Thoracic aorta (tissue), 2 donors: Measurements from ENCODE around the gene PUS10. TPM values are rescaled to one million over a fixed set of nuclear protein-coding genes. Genes with fewer than 3 reads are reported as not detected.

Source experiments
- ATAC-seq: fragments of 150-250 bp; one replicate; pipeline ENCODE4 v1.8.0; 2017; ENCODE audit warnings: low read depth; ENCODE audit not compliant: insufficient number of reproducible peaks, low FRiP score
- DNase-seq: peaks from one replicate; pipeline ENCODE4 v3.0.0-alpha.2; 2020; ENCODE audit warnings: low spot score
- H3K27ac ChIP-seq, 2 donors: fragments of 200-600 bp; sonication (generic); 1 replicate in 1 of 2; 2 replicates in 1 of 2; pipeline ENCODE4 v1.5.1; 2016; ENCODE audit warnings: mild to moderate bottlenecking in 2 of 2, moderate library complexity in 2 of 2
- H3K27me3 ChIP-seq: fragments of 200-600 bp; sonication (generic); replicated peaks from 2 replicates; pipeline ENCODE4 v1.6.0; 2016; ENCODE audit warnings: mild to moderate bottlenecking; ENCODE audit not compliant: insufficient read depth
- H3K36me3 ChIP-seq: fragments of 200-600 bp; sonication (generic); one replicate; pipeline ENCODE4 v1.5.1; 2016
- H3K4me1 ChIP-seq, 2 donors: fragments of 200-600 bp; sonication (generic); 1 replicate in 1 of 2; 2 replicates in 1 of 2; pipeline versions ENCODE4 v1.5.1 to v1.6.0; 2016; ENCODE audit warnings: low read depth in 2 of 2, mild to moderate bottlenecking in 1 of 2; ENCODE audit not compliant: control insufficient read depth in 1 of 2
- H3K4me3 ChIP-seq: fragments of 200-600 bp; sonication (generic); 2 replicates; pipeline ENCODE4 v1.5.1; 2016; ENCODE audit warnings: mild to moderate bottlenecking
- H3K9me3 ChIP-seq: fragments of 200-600 bp; sonication (generic); 2 replicates; pipeline ENCODE4 v1.5.1; 2016
- total RNA-seq, 2 donors: library from RNA; depleted of rRNA; stranded (reverse); fragments of >200 nt; gene quantifications; one replicate each; pipeline versions ENCODE4 v1.1.0 to v1.2.3, GENCODE V29; 2016
- TF ChIP-seq, protein P1 (sequence below): fragments of 200-600 bp; sonication (generic); IDR thresholded peaks from one replicate; pipeline ENCODE4 v1.5.1; 2019; ENCODE audit warnings: antibody characterized with exemption

PUS10 gene
- total RNA-seq, 2 donors from 2014 or later: 2.6 to 3.0 TPM

DNA sequence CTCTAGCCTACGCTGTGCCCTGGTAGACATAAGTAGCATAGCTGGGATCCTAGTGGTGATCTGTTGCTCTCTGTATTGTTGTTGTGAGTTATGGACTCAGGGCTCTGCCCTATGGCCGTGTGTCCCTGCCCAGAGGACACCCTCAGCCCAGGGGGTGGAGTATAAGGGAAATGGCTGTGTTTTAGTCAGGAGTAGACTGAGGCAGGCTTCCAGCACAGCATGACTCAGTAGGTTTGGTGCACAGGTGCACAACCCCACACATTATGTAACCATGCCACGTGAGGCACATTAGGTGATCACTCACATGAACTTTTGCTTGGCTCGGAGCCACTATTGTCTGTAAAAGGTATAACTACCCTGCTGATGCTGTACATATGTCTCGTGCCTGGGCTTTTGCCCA, 60.4 kb downstream of the PUS10 start:
- Histone ChIP-seq H3K27ac (no peak overlapping the region), H3K9me3 (no peaks in the 10 kb centered on the region), H3K4me1 (no peaks in the 10 kb centered on the region), H3K36me3 (peaks cover 7% of the 10 kb centered on the region), H3K4me3 (no peak overlapping the region), H3K27me3 (no peaks in the 10 kb centered on the region)
- TF ChIP-seq, protein P1, sequence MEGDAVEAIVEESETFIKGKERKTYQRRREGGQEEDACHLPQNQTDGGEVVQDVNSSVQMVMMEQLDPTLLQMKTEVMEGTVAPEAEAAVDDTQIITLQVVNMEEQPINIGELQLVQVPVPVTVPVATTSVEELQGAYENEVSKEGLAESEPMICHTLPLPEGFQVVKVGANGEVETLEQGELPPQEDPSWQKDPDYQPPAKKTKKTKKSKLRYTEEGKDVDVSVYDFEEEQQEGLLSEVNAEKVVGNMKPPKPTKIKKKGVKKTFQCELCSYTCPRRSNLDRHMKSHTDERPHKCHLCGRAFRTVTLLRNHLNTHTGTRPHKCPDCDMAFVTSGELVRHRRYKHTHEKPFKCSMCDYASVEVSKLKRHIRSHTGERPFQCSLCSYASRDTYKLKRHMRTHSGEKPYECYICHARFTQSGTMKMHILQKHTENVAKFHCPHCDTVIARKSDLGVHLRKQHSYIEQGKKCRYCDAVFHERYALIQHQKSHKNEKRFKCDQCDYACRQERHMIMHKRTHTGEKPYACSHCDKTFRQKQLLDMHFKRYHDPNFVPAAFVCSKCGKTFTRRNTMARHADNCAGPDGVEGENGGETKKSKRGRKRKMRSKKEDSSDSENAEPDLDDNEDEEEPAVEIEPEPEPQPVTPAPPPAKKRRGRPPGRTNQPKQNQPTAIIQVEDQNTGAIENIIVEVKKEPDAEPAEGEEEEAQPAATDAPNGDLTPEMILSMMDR: no peak
- DNase-seq: no peak
- no peak for ATAC-seq

DNA sequence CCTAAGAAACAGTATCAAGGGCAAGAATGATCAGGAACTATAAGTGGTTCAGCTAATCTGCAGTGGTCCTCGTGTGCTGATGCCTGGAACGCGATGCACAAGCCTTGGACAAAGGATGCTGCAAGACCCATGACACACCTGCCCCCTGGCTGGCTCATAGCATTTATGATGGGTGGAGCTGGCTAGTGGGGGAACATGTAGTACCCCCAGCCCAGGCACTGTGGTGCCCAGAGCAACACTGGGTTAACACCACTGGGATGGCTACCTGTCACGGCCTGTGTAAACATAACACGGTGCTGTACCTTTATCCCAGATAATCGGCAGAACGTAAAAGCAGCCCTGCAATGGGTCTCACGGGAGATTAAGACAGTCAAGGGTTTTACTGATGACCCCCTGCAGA, 60.8 kb downstream of the PUS10 start:
- H3K36me3 ChIP-seq: peaks cover 8% of the 10 kb centered on the region
- ATAC-seq (no peak), DNase-seq (no peak)
- no peaks in the 10 kb centered on the region for H3K9me3 ChIP-seq
- H3K27me3 ChIP-seq: no peaks in the 10 kb centered on the region
- TF ChIP-seq, protein P1: no peak
- H3K27ac ChIP-seq: no peak overlapping the region
- H3K4me1 ChIP-seq: no peaks in the 10 kb centered on the region
- H3K4me3 ChIP-seq: no peak overlapping the region

DNA sequence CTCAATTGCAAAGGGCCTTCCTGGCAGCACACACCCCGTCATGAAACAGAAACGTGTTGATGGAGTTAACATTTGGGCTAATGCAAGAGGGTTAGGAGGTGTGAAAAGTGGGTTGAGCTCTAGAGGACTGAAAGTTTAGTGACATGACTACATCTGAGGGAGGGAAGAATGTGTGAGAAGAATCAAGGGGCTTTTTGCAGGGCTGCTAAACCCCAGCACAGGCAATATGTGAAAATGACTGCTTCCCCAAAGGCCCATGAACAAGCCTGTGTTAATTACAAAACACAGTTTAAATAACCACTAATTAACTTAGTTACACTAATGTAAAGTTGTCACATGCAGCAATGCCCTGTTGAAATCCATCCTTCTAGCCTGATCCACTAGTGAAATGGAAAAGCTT, 63.9 kb downstream of the PUS10 start:
- no peak for ATAC-seq
- Histone ChIP-seq H3K4me3 (no peak overlapping the region), H3K4me1 (no peaks in the 10 kb centered on the region), H3K9me3 (no peaks in the 10 kb centered on the region), H3K27ac (no peak overlapping the region), H3K27me3 (no peaks in the 10 kb centered on the region), H3K36me3 (peaks cover 8% of the 10 kb centered on the region)
- TF ChIP-seq, protein P1: no peak
- no peak for DNase-seq

DNA sequence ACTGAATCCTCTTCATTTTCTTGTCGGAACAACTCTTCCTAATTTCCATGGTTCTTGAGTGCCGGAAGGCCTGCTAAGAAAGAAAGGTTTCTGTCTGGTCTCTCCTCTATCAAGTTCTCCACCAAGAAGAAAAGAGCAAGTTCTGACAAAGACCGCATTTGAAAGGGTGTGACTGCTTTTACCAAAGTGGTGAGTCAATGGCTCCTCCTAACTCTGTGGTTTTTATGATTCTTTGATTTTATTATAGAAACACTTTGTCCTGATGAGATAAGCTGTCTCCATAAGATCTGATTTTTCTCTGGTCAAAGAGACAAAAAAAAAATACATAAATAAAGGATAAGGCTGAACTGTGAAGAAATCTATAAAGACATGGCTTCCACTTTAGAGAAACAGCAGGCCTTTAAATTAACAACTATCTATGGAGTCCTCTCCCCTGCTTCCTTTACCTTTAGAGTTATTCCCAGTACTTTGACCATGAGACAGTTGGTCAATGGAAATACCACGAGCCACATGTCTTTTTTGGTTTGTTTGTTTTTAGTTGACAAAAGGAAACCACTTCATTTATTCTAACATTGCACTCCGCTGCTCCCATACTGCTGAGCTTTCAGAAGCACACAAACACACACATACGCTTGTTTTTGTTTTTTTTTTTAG, 69.0 kb downstream of the PUS10 start:
- TF ChIP-seq, protein P1: no peak
- Histone ChIP-seq H3K27ac (no peak overlapping the region), H3K9me3 (no peaks in the 10 kb centered on the region)

DNA sequence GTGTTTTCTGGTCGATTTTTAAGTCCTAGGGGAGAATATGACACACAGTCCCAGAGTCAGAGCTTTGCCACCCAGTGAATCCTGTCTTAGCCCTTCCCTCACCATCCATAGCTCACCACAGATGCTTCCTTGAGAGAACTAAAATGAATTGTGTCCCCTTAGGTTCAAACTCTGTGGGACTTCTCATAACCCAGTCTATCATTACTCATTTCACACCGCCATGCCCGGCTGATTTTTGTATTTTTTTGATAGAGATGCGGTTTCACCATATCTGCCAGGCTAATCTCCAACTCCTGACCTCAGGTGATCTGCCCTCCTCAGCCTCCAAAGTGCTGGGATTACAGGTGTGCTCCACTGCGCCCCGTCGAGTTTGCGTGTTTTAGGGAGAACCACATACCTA, 69.9 kb downstream of the PUS10 start:
- DNase-seq (no peak), ATAC-seq (no peak)
- no peaks in the 10 kb centered on the region for H3K4me1 ChIP-seq
- H3K4me3 ChIP-seq: no peak overlapping the region
- H3K36me3 ChIP-seq: peaks cover 3% of the 10 kb centered on the region
- no peaks in the 10 kb centered on the region for H3K9me3 ChIP-seq
- H3K27ac ChIP-seq: no peak overlapping the region
- no peaks in the 10 kb centered on the region for H3K27me3 ChIP-seq
- TF ChIP-seq, protein P1: no peak

More for the DNA sequence above, 69.0 kb downstream of the PUS10 start:
- no peak overlapping the region for H3K4me3 ChIP-seq
- ATAC-seq (no peak), DNase-seq (no peak)
- H3K4me1 ChIP-seq: no peaks in the 10 kb centered on the region
- no peaks in the 10 kb centered on the region for H3K27me3 ChIP-seq
- H3K36me3 ChIP-seq: peaks cover 7% of the 10 kb centered on the region
